Peyer's patch (tissue), 4 donors: Measurements from ENCODE around the gene CYTIP.

Source experiments
- POLR2A ChIP-seq, 2 donors: fragments of 450-650 bp; IDR thresholded peaks; one replicate each; pipeline ENCODE4 v1.5.1; 2017; ENCODE audit warnings: antibody characterized with exemption in 2 of 2, mild to moderate bottlenecking in 2 of 2, moderate library complexity in 2 of 2
- TF ChIP-seq, protein P1 (sequence below), 6 experiments: fragments of 450-650 bp in 4 of 6; fragments of 200-600 bp in 2 of 6; sonication (generic) in 1 of 6; IDR thresholded peaks; one replicate each; pipeline ENCODE4 v1.5.1; 2017 to 2019; ENCODE audit warnings: antibody characterized with exemption in 6 of 6, mild to moderate bottlenecking in 3 of 6, moderate library complexity in 1 of 6

DNA sequence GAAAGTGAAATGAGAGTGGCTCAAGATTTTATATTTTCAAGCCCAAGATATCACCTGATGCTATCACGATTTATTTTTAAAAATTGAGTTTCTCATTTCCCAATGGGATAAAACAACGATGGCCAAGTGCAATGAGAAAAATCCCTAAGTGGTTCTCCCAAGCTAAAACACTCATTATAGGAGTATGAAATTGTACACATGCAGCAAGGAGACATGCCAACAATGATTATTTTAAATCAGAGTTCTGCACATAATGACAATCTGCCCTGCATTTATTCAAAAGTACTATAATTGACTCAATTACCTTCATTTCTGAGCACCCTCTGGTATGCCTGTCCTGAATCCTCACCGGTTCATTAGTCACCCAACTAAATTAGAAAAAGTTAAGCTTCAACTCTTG is 12.7 kb downstream of the CYTIP start:
- TF ChIP-seq POLR2A (IDR thresholded peaks at IDR 0.05), result no peak
- TF ChIP-seq, protein P1, sequence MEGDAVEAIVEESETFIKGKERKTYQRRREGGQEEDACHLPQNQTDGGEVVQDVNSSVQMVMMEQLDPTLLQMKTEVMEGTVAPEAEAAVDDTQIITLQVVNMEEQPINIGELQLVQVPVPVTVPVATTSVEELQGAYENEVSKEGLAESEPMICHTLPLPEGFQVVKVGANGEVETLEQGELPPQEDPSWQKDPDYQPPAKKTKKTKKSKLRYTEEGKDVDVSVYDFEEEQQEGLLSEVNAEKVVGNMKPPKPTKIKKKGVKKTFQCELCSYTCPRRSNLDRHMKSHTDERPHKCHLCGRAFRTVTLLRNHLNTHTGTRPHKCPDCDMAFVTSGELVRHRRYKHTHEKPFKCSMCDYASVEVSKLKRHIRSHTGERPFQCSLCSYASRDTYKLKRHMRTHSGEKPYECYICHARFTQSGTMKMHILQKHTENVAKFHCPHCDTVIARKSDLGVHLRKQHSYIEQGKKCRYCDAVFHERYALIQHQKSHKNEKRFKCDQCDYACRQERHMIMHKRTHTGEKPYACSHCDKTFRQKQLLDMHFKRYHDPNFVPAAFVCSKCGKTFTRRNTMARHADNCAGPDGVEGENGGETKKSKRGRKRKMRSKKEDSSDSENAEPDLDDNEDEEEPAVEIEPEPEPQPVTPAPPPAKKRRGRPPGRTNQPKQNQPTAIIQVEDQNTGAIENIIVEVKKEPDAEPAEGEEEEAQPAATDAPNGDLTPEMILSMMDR (IDR thresholded peaks at IDR 0.05), result no peak
